Measurements from ENCODE around the gene PFN3.
A peak's percentile ranks its signal among the peaks of the same experiment; 100 is the strongest.

Gene PFN3

GRCh38 chr5:177445917-177446199, 45.4 kb upstream of the PFN3 start:
- H3K9me3 ChIP-seq (replicated peaks in 1 of 11): no peaks in the 10 kb centered on the region
- no peak for TF ChIP-seq Cebpa-rat (IDR thresholded peaks at IDR 0.05)
- peak overlapping the region; percentile 86 to 100 (median 97) for H3K4me2 ChIP-seq
- peaks cover 23 to 33% (median 31%) of the 10 kb centered on the region in 11 experiments for H3K36me3 ChIP-seq
- no peaks in the 10 kb centered on the region for H3K27me3 ChIP-seq
- peak overlapping the region in 10 of 11 experiments; percentile 78 to 93 (median 88); a peak in 21 of 22 replicates for H3K9ac ChIP-seq
- H3K27ac ChIP-seq: peak overlapping the region in 9 of 11 experiments; percentile 84 to 92 (median 87); a peak in 19 of 22 replicates
- peak overlapping the region; percentile 63 to 78 (median 72) for H3K4me3 ChIP-seq
- H4K20me1 ChIP-seq: peaks cover 15 to 88% (median 53%) of the 10 kb centered on the region in 11 experiments; a peak in 20 of 22 replicates
- H3K4me1 ChIP-seq: peaks cover 50 to 78% (median 71%) of the 10 kb centered on the region in 10 experiments

GRCh38 chr5:177445052-177445916, 44.8 kb upstream of the PFN3 start:
- H3K4me3 ChIP-seq: peak overlapping the region in 8 of 10 experiments; percentile 63 to 78 (median 72); a peak in 11 of 20 replicates
- H3K36me3 ChIP-seq: peaks cover 29 to 39% (median 37%) of the 10 kb centered on the region in 11 experiments
- H3K9ac ChIP-seq: peak overlapping the region in 10 of 11 experiments; percentile 30 to 93 (median 88); a peak in 15 of 22 replicates
- no peaks in the 10 kb centered on the region for H3K9me3 ChIP-seq (replicated peaks in 1 of 11)
- TF ChIP-seq Cebpa-rat (IDR thresholded peaks at IDR 0.05): no peak
- peak overlapping the region; percentile 86 to 100 (median 97) for H3K4me2 ChIP-seq
- H4K20me1 ChIP-seq: peaks cover 10 to 88% (median 57%) of the 10 kb centered on the region in 11 experiments; a peak in 20 of 22 replicates
- peaks cover 50 to 78% (median 70%) of the 10 kb centered on the region in 10 experiments for H3K4me1 ChIP-seq
- H3K27me3 ChIP-seq: no peaks in the 10 kb centered on the region
- H3K27ac ChIP-seq: peak overlapping the region in 5 of 11 experiments; percentile 87 to 92 (median 88); a peak in 8 of 22 replicates

GRCh38 chr5:177444106-177445051, 43.9 kb upstream of the PFN3 start:
- Histone ChIP-seq H3K9me3 (replicated peaks in 1 of 11) (no peaks in the 10 kb centered on the region), H3K4me3 (no peak overlapping the region), H3K36me3 (peaks cover 38 to 48% (median 46%) of the 10 kb centered on the region in 11 experiments), H3K9ac (peak overlapping the region in 3 of 11 experiments; percentile 21 to 92 (median 89); a peak in 2 of 22 replicates), H3K27me3 (no peaks in the 10 kb centered on the region), H3K4me1 (peaks cover 44 to 75% (median 66%) of the 10 kb centered on the region in 10 experiments), H4K20me1 (peaks cover 2 to 89% (median 60%) of the 10 kb centered on the region in 11 experiments; a peak in 20 of 22 replicates), H3K27ac (peak overlapping the region in 1 of 11 experiments; percentile 92; a peak in 1 of 22 replicates), H3K4me2 (peak overlapping the region; percentile 86 to 100 (median 97); a peak in 21 of 22 replicates)
- TF ChIP-seq Cebpa-rat (IDR thresholded peaks at IDR 0.05): no peak

- H3K36me3 ChIP-seq: peaks cover 48 to 58% (median 55%) of the 10 kb centered on the region in 11 experiments
- no peaks in the 10 kb centered on the region for H3K27me3 ChIP-seq
- H3K9me3 ChIP-seq (replicated peaks in 1 of 11): no peaks in the 10 kb centered on the region
- peak overlapping the region in 1 of 11 experiments; percentile 29; a peak in 2 of 22 replicates for H3K9ac ChIP-seq
- H3K4me1 ChIP-seq: peaks cover 34 to 65% (median 58%) of the 10 kb centered on the region in 10 experiments
- H3K4me3 ChIP-seq: no peak overlapping the region
- H3K4me2 ChIP-seq: peak overlapping the region in 4 of 11 experiments; percentile 17 to 99 (median 93); a peak in 7 of 22 replicates
- no peak overlapping the region for H3K27ac ChIP-seq
- no peak for TF ChIP-seq Cebpa-rat (IDR thresholded peaks at IDR 0.05)
- peaks cover 0 to 92% (median 58%) of the 10 kb centered on the region in 11 experiments; a peak in 19 of 22 replicates for H4K20me1 ChIP-seq
Observed at GRCh38 chr5:177443144-177443983, 42.9 kb upstream of the PFN3 start.

GRCh38 chr5:177442066-177442826, 41.8 kb upstream of the PFN3 start:
- peaks cover 25 to 55% (median 50%) of the 10 kb centered on the region in 10 experiments for H3K4me1 ChIP-seq
- no peaks in the 10 kb centered on the region for H3K9me3 ChIP-seq (replicated peaks in 1 of 11)
- H4K20me1 ChIP-seq: peaks cover 0 to 96% (median 64%) of the 10 kb centered on the region in 11 experiments; a peak in 19 of 22 replicates
- no peak overlapping the region for H3K4me3 ChIP-seq
- TF ChIP-seq Cebpa-rat (IDR thresholded peaks at IDR 0.05): no peak
- peak overlapping the region in 1 of 11 experiments; percentile 42; a peak in 3 of 22 replicates for H3K9ac ChIP-seq
- no peak overlapping the region; a peak in 1 of 22 replicates for H3K27ac ChIP-seq
- no peak overlapping the region for H3K4me2 ChIP-seq
- peaks cover 59 to 69% (median 67%) of the 10 kb centered on the region in 11 experiments for H3K36me3 ChIP-seq
- no peaks in the 10 kb centered on the region for H3K27me3 ChIP-seq

- no peak for TF ChIP-seq Cebpa-rat (IDR thresholded peaks at IDR 0.05)
- H3K27ac ChIP-seq: peak overlapping the region in 1 of 11 experiments; percentile 3; a peak in 3 of 22 replicates
- H3K36me3 ChIP-seq: peaks cover 69 to 80% (median 77%) of the 10 kb centered on the region in 11 experiments
- peak overlapping the region in 4 of 11 experiments; percentile 18 to 35 (median 30); a peak in 4 of 22 replicates for H3K9ac ChIP-seq
- H3K4me1 ChIP-seq: peaks cover 23 to 52% (median 48%) of the 10 kb centered on the region in 10 experiments
- no peak overlapping the region for H3K4me3 ChIP-seq
- no peak overlapping the region; a peak in 2 of 22 replicates for H3K4me2 ChIP-seq
- no peaks in the 10 kb centered on the region for H3K9me3 ChIP-seq (replicated peaks in 1 of 11)
- peaks cover 0 to 99% (median 71%) of the 10 kb centered on the region in 11 experiments; a peak in 19 of 22 replicates for H4K20me1 ChIP-seq
- H3K27me3 ChIP-seq: no peaks in the 10 kb centered on the region
Observed at GRCh38 chr5:177440990-177441780, 40.7 kb upstream of the PFN3 start.
